NB4 (cell line): ENCODE results near the gene ATP1A4.

ENCODE experiments used
- DNase-seq: peaks from one replicate; pipeline ENCODE4 v3.0.0; 2010; ENCODE audit warnings: low read depth
- H3K4me3 ChIP-seq: one replicate; pipeline ENCODE4 v1.5.1; 2011; ENCODE audit warnings: mild to moderate bottlenecking, low read depth, low read length, moderate library complexity
- CTCF ChIP-seq: IDR thresholded peaks from one replicate; pipeline ENCODE4 v1.5.1; 2012; ENCODE audit warnings: low read depth, low read length
- MAX ChIP-seq: IDR thresholded peaks from 2 replicates; pipeline ENCODE4 v1.6.1; 2011; ENCODE audit warnings: low read depth, low read length
- MYC ChIP-seq: IDR thresholded peaks from 2 replicates; pipeline ENCODE4 v1.6.1; 2011; ENCODE audit warnings: low read depth, low read length
- POLR2A ChIP-seq: IDR thresholded peaks from 2 replicates; pipeline ENCODE4 v1.6.1; 2011; ENCODE audit warnings: mild to moderate bottlenecking; ENCODE audit not compliant: insufficient read length; ENCODE audit errors: extremely low read depth

Gene ATP1A4

GRCh38 chr1:160167056-160167455 lies 15.7 kb downstream of the ATP1A4 start:
- TF ChIP-seq CTCF (no peak), MAX (no peak), POLR2A (no peak), MYC (no peak)
- no peak for DNase-seq
- no peak overlapping the region for H3K4me3 ChIP-seq

GRCh38 chr1:160167580-160167979 lies 16.2 kb downstream of the ATP1A4 start:
- peak; percentile 58 for DNase-seq
- no peak overlapping the region for H3K4me3 ChIP-seq
- TF ChIP-seq CTCF (peak; percentile 16), POLR2A (no peak), MYC (no peak), MAX (no peak)

GRCh38 chr1:160168016-160168415 lies 16.6 kb downstream of the ATP1A4 start:
- DNase-seq: peak; percentile 27
- H3K4me3 ChIP-seq: no peak overlapping the region
- TF ChIP-seq POLR2A: no peak
- no peak for TF ChIP-seq CTCF

GRCh38 chr1:160168609-160169369 lies 17.4 kb downstream of the ATP1A4 start:
- H3K4me3 ChIP-seq: peak overlapping the region; percentile 22
- DNase-seq: peak; percentile 73
- TF ChIP-seq MYC (no peak), CTCF (peak; percentile 5)

GRCh38 chr1:160169553-160170399 lies 18.4 kb downstream of the ATP1A4 start:
- TF ChIP-seq POLR2A (no peak), MAX (peak; percentile 77), MYC (peak; percentile 87), CTCF (no peak)
- H3K4me3 ChIP-seq: peak overlapping the region; percentile 22
- peak; percentile 96 for DNase-seq

- no peak for TF ChIP-seq CTCF
- TF ChIP-seq MAX: no peak
- TF ChIP-seq POLR2A: no peak
- no peak for TF ChIP-seq MYC
- DNase-seq: no peak
- no peak overlapping the region for H3K4me3 ChIP-seq
These were observed 20.0 kb downstream of the ATP1A4 start for GRCh38 chr1:160171354-160171753.
